Measurements from ENCODE around the gene LRP3. TPM values are rescaled to one million over a fixed set of nuclear protein-coding genes. Genes with fewer than 3 reads are reported as not detected.
A peak's percentile ranks its signal among the peaks of the same experiment; 100 is the strongest.

Gene LRP3
- total and polyA plus RNA-seq, 2 of the 13 experiments (the other 11 are each of a cell fraction or from before 2014, with no cell fraction given), result 17.6 to 51.6 TPM

- Histone ChIP-seq H3K79me2 (ENCODE audit: insufficient read depth, low read length) (no peaks in the 10 kb centered on the region), H3K4me3 (replicated peaks in 1 of 3; ENCODE audit: insufficient read depth in 1 of 3, low read depth in 2 of 3, low read length in 3 of 3) (no peak overlapping the region), H4K20me1 (ENCODE audit: insufficient read depth, low read length) (no peaks in the 10 kb centered on the region), H3K27ac (ENCODE audit: extremely low read length, insufficient read depth, low read length) (no peak overlapping the region), H3K9me3 (ENCODE audit: low read length) (no peaks in the 10 kb centered on the region), H2AFZ (ENCODE audit: low read length) (no peak overlapping the region), H3K9ac (ENCODE audit: insufficient read depth, low read depth, low read length) (no peak overlapping the region), H3K4me1 (ENCODE audit: insufficient read depth, low read length) (no peaks in the 10 kb centered on the region), H3K27me3 (ENCODE audit: control insufficient read depth in 1 of 2, insufficient read depth in 2 of 2, low read length in 2 of 2) (peaks cover 2 to 8% of the 10 kb centered on the region in 2 experiments; a peak in 2 of 5 replicates), H3K4me2 (ENCODE audit: low read depth, low read length) (no peak overlapping the region), H3K36me3 (replicated peaks in 1 of 2; ENCODE audit: control insufficient read depth in 1 of 2, insufficient read depth in 2 of 2, low read length in 2 of 2) (no peaks in the 10 kb centered on the region)
- no peak for FAIRE-seq
- ATAC-seq, result peak; percentile 43
- whole genome bisulfite sequencing (ENCODE audit: low lambda C conversion rate), result 56% methylated on average over 3 of the region's 8 CpGs
- DNase-seq (ENCODE audit: low spot score), result no peak
- intact Hi-C loops (cut with micrococcal nuclease; ENCODE audit: unreplicated experiment) (no loop called here), in situ Hi-C loops (cut with HindIII; ENCODE audit: extremely low pct_ligation_motif_present, low pct_unique_long_range_greater_than_20kb) (no loop called here)
- POLR2A ChIA-PET, result no interaction called here
- CTCF ChIA-PET (ENCODE audit: low intra/inter-chr PET ratio, low total read pairs), result no interaction called here
- no TSS peak for BruUV-seq (replicated peaks)
- TF ChIP-seq ZNF549 (CRISPR knock-in tag; IDR thresholded peaks at IDR 0.05) (no peak), MLX (CRISPR knock-in tag; IDR thresholded peaks at IDR 0.05) (no peak), ZMYM3 (CRISPR knock-in tag; IDR thresholded peaks at IDR 0.05) (no peak), PBX2 (CRISPR knock-in tag; IDR thresholded peaks at IDR 0.05) (no peak), ZBTB10 (CRISPR knock-in tag; IDR thresholded peaks at IDR 0.05; ENCODE audit: borderline replicate concordance) (no peak), SMARCC2 (IDR thresholded peaks at IDR 0.05) (no peak), ZKSCAN5 (CRISPR knock-in tag; IDR thresholded peaks at IDR 0.05) (no peak), CREBL2 (CRISPR knock-in tag; IDR thresholded peaks at IDR 0.05; ENCODE audit: borderline replicate concordance) (no peak), ZBTB21 (CRISPR knock-in tag; IDR thresholded peaks at IDR 0.05) (no peak), ZZZ3 (CRISPR knock-in tag; IDR thresholded peaks at IDR 0.05; ENCODE audit: borderline replicate concordance) (no peak), RXRA (CRISPR knock-in tag; IDR thresholded peaks at IDR 0.05) (no peak), MYC (CRISPR knock-in tag; IDR thresholded peaks at IDR 0.05; ENCODE audit: borderline replicate concordance) (no peak), ZBTB37 (CRISPR knock-in tag; IDR thresholded peaks at IDR 0.05) (no peak), RBM22 (optimal IDR thresholded peaks at IDR 0.05; ENCODE audit: low read length) (no peak), ZNF614 (CRISPR knock-in tag; IDR thresholded peaks at IDR 0.05; ENCODE audit: borderline replicate concordance) (no peak), MYNN (CRISPR knock-in tag; IDR thresholded peaks at IDR 0.05; ENCODE audit: low read depth) (no peak), PTBP1 (IDR thresholded peaks at IDR 0.05; ENCODE audit: low read depth, low read length, poor library complexity, severe bottlenecking) (no peak)
Measured at GRCh38 chr19:33187183-33187540, 7.0 kb upstream of the LRP3 start.
